A549 (cell line): Measurements from ENCODE around the gene MON1B. TPM values are rescaled to one million over a fixed set of nuclear protein-coding genes. Genes with fewer than 3 reads are reported as not detected.

Experiments
- ATAC-seq, 2 experiments: fragments of 200-7000 bp in 1 of 2; fragments of >200 bp in 1 of 2; cut with Nextera tagmentation in 1 of 2; cut with Tn5 transposase in 1 of 2; 3 replicates each; pipeline versions ENCODE4 v1.8.0 to v1.9.1; 2018 to 2020; ENCODE audit warnings: mild to moderate bottlenecking in 1 of 2, moderate library complexity in 1 of 2
- CTCF ChIA-PET: fragments of 300-600 bp; sonication (Branson Sonifier 250); formaldehyde crosslinking; extraction: SDS; loops from one replicate; lab custom pipeline; 2021; ENCODE audit warnings: antibody characterized with exemption, inconsistent platforms; lab: Yijun Ruan, JAX
- POLR2A ChIA-PET: fragments of 350-600 bp; formaldehyde crosslinking; extraction: SDS; loops from one replicate; lab custom pipeline; 2021; ENCODE audit warnings: antibody characterized with exemption, inconsistent platforms; lab: Yijun Ruan, JAX
- DNase-seq, 2 experiments: peaks; one replicate each; pipeline versions ENCODE4 v3.0.0 to v3.0.0-alpha.2; 2011 to 2016; ENCODE audit warnings: low read depth in 1 of 2, low spot score in 1 of 2
- FAIRE-seq: peaks from 2 replicates; lab custom pipeline; 2011; peaks lifted over from hg19 to GRCh38; lab: Jason Lieb, UNC
- H3K27ac ChIP-seq, 2 experiments: fragments of >200 bp; sonication (Bioruptor Twin); formaldehyde crosslinking; 3 replicates each; pipeline ENCODE4 v1.5.1; 2016 to 2017
- H3K4me1 ChIP-seq: fragments of >200 bp; sonication (Bioruptor Twin); formaldehyde crosslinking; 3 replicates; pipeline ENCODE4 v1.6.1; 2016
- H3K4me2 ChIP-seq: fragments of >200 bp; sonication (Bioruptor Twin); formaldehyde crosslinking; 3 replicates; pipeline ENCODE4 v1.6.1; 2016
- H3K4me3 ChIP-seq: fragments of >200 bp; sonication (Bioruptor Twin); formaldehyde crosslinking; 3 replicates; pipeline ENCODE4 v1.5.1; 2016
- H3K9me3 ChIP-seq: fragments of >200 bp; sonication (Bioruptor Twin); formaldehyde crosslinking; 3 replicates; pipeline ENCODE4 v1.6.1; 2016
- CBX8 ChIP-seq: fragments of 200-600 bp; sonication (generic); IDR thresholded peaks from 2 replicates; pipeline ENCODE4 v1.6.1; 2016
- CHD2 ChIP-seq: fragments of 150-350 bp; IDR thresholded peaks from 2 replicates; pipeline ENCODE4 v1.6.1; 2014; ENCODE audit warnings: low read length; ENCODE audit not compliant: partially characterized antibody
- CHD4 ChIP-seq: fragments of 200-600 bp; sonication (generic); IDR thresholded peaks from 2 replicates; pipeline ENCODE4 v1.6.1; 2016; ENCODE audit warnings: antibody characterized with exemption, mild to moderate bottlenecking, borderline replicate concordance
- E2F6 ChIP-seq: IDR thresholded peaks from 2 replicates; pipeline ENCODE4 v1.6.1; 2012; ENCODE audit warnings: low read depth, borderline replicate concordance
- EHMT2 ChIP-seq: fragments of 200-600 bp; sonication (generic); IDR thresholded peaks from 2 replicates; pipeline ENCODE4 v1.6.1; 2016; ENCODE audit warnings: antibody characterized with exemption, low read depth, mild to moderate bottlenecking, moderate library complexity
- ELK1 ChIP-seq: fragments of 150-350 bp; IDR thresholded peaks from 2 replicates; pipeline ENCODE4 v1.6.1; 2014; ENCODE audit warnings: low read depth, mild to moderate bottlenecking, low read length
- EP300 ChIP-seq, 2 experiments: fragments of >200 bp; sonication (Bioruptor Twin); formaldehyde crosslinking; IDR thresholded peaks; 2 replicates in 1 of 2; 3 replicates in 1 of 2; pipeline ENCODE4 v1.6.1; 2016 to 2017
- ESRRA ChIP-seq: fragments of 150-350 bp; IDR thresholded peaks from 2 replicates; pipeline ENCODE4 v1.6.1; 2014; ENCODE audit warnings: mild to moderate bottlenecking, low read length, borderline replicate concordance
- FOSB ChIP-seq: fragments of 250-450 bp; sonication (Bioruptor Pico); IDR thresholded peaks from 2 replicates; pipeline ENCODE4 v1.5.0; 2020; ENCODE audit warnings: mild to moderate bottlenecking, moderate library complexity
- FOSL2 ChIP-seq, 2 experiments: fragments of 450-650 bp in 1 of 2; fragments of >200 bp in 1 of 2; sonication (Bioruptor Twin) in 1 of 2; formaldehyde crosslinking; IDR thresholded peaks; 2 replicates each; pipeline versions ENCODE4 v1.5.0 to v1.6.1; 2016 to 2020; ENCODE audit warnings: mild to moderate bottlenecking in 1 of 2, moderate library complexity in 1 of 2
- FOXS1 ChIP-seq: fragments of 250-450 bp; sonication (Bioruptor Pico); IDR thresholded peaks from 2 replicates; pipeline ENCODE4 v1.5.0; 2020; ENCODE audit warnings: mild to moderate bottlenecking, moderate library complexity
- GATA3 ChIP-seq: IDR thresholded peaks from 2 replicates; pipeline ENCODE4 v1.6.1; 2012; ENCODE audit warnings: borderline replicate concordance
- HEYL ChIP-seq: fragments of 250-450 bp; sonication (Bioruptor Pico); IDR thresholded peaks from 2 replicates; pipeline ENCODE4 v1.8.0; 2021; ENCODE audit warnings: mild to moderate bottlenecking, moderate library complexity
- HOXB13 ChIP-seq: fragments of 250-450 bp; sonication (Bioruptor Pico); IDR thresholded peaks from 2 replicates; pipeline ENCODE4 v1.5.0; 2020; ENCODE audit warnings: low read depth, mild to moderate bottlenecking, moderate library complexity
- HOXB5 ChIP-seq: fragments of 250-450 bp; sonication (Bioruptor Pico); IDR thresholded peaks from 2 replicates; pipeline ENCODE4 v1.5.0; 2020; ENCODE audit warnings: mild to moderate bottlenecking, moderate library complexity
- JUNB ChIP-seq: fragments of >200 bp; sonication (Bioruptor Twin); formaldehyde crosslinking; IDR thresholded peaks from 2 replicates; pipeline ENCODE4 v1.6.1; 2016
- KDM5A ChIP-seq: fragments of 200-600 bp; sonication (generic); IDR thresholded peaks from 2 replicates; pipeline ENCODE4 v1.6.1; 2016; ENCODE audit warnings: antibody characterized with exemption, mild to moderate bottlenecking
- MAFK ChIP-seq: fragments of 450-650 bp; IDR thresholded peaks from 2 replicates; pipeline ENCODE4 v1.6.1; 2014; ENCODE audit not compliant: partially characterized antibody
- NFE2L2 ChIP-seq: fragments of 150-350 bp; conservative IDR thresholded peaks from 2 replicates; pipeline ENCODE4 v1.6.1; 2014; ENCODE audit warnings: low read length
- POLR2A ChIP-seq: IDR thresholded peaks from 2 replicates; pipeline ENCODE4 v1.6.1; 2012; ENCODE audit warnings: mild to moderate bottlenecking, low read length
- POLR2AphosphoS2 ChIP-seq: conservative IDR thresholded peaks from 2 replicates; pipeline ENCODE4 v1.6.1; 2012; ENCODE audit warnings: low read length, improper control_type of control experiment, inconsistent platforms
- RNF2 ChIP-seq: fragments of 200-600 bp; sonication (generic); IDR thresholded peaks from 2 replicates; pipeline ENCODE4 v1.6.1; 2016; ENCODE audit warnings: low read depth, mild to moderate bottlenecking, antibody characterized with exemption, moderate library complexity, borderline replicate concordance
- TFCP2L1 ChIP-seq: fragments of 250-450 bp; sonication (Bioruptor Pico); IDR thresholded peaks from 2 replicates; pipeline ENCODE4 v1.5.0; 2021; ENCODE audit warnings: mild to moderate bottlenecking
- TP53 ChIP-seq: fragments of 250-450 bp; sonication (Bioruptor Pico); IDR thresholded peaks from 2 replicates; pipeline ENCODE4 v1.5.0; 2021; ENCODE audit warnings: mild to moderate bottlenecking, moderate library complexity
- ZC3H11A ChIP-seq: fragments of 450-650 bp; IDR thresholded peaks from 2 replicates; pipeline ENCODE4 v1.6.1; 2014; ENCODE audit warnings: antibody characterized with exemption, mild to moderate bottlenecking
- ZFP36 ChIP-seq: fragments of 450-650 bp; IDR thresholded peaks from 2 replicates; pipeline ENCODE4 v1.6.1; 2014; ENCODE audit warnings: borderline replicate concordance; ENCODE audit not compliant: partially characterized antibody
- ZNF302 ChIP-seq: fragments of 250-450 bp; sonication (Bioruptor Pico); IDR thresholded peaks from 2 replicates; pipeline ENCODE4 v1.9.0; 2021; ENCODE audit warnings: inconsistent platforms, mild to moderate bottlenecking, moderate library complexity
- WGBS: methylation state at CpG from one replicate; pipeline ENCODE4 v1.1.6; 2017; ENCODE audit errors: missing lambda C conversion rate; 5-methylcytosine and 5-hydroxymethylcytosine counted together
- polyA plus RNA-seq, 4 experiments: library from polyadenylated mRNA; depleted of rRNA in 3 of 4; stranded (reverse); fragments of >200 nt; fragmentation: RNase III in 1 of 4; extraction: RNeasy Plus Mini Kit Qiagen cat#74134 plus additional on column Dnase treatment in 1 of 4; gene quantifications; 2 replicates in 3 of 4; 3 replicates in 1 of 4; pipeline ENCODE4 v1.2.3, GENCODE V29; 2011 to 2017

MON1B gene
- polyA plus RNA-seq, 2 of the 4 experiments (the other 2 are of a cell fraction), result 18.0 to 32.5 TPM

GRCh38 chr16:77246150-77246549 is 55.2 kb downstream of the MON1B start:
- Histone ChIP-seq H3K4me2 (no peak overlapping the region), H3K27ac (no peak overlapping the region), H3K4me3 (no peak overlapping the region), H3K4me1 (no peaks in the 10 kb centered on the region), H3K9me3 (no peaks in the 10 kb centered on the region)
- ChIA-PET POLR2A (no interaction called here), CTCF (interaction anchor here (0.8 to 2.6 kb wide), 2 partner anchors 9 to 338 kb away, joined by 3 to 16 read pairs; no protein-coding TSS in a partner anchor)
- FAIRE-seq, result no peak
- DNase-seq, result no peak
- WGBS, result 92% methylated on average over 2 of the region's 2 CpGs
- TF ChIP-seq ZNF302 (CRISPR knock-in tag), result no peak
- TF ChIP-seq KDM5A, result no peak
- TF ChIP-seq EHMT2, result no peak
- TF ChIP-seq ZFP36, result no peak
- no peak for TF ChIP-seq CBX8
- TF ChIP-seq CHD4, result no peak
- no peak for TF ChIP-seq TP53 (CRISPR knock-in tag)
- TF ChIP-seq HOXB13 (CRISPR knock-in tag), result no peak
- no peak for TF ChIP-seq HOXB5 (CRISPR knock-in tag)
- TF ChIP-seq FOSB, result no peak
- TF ChIP-seq E2F6, result no peak
- no peak for TF ChIP-seq FOXS1 (CRISPR knock-in tag)
- no peak for TF ChIP-seq POLR2A
- TF ChIP-seq ELK1, result no peak
- TF ChIP-seq FOSL2 (IDR thresholded peaks at IDR 0.05), result no peak
- no peak for TF ChIP-seq FOSL2 (CRISPR knock-in tag; IDR thresholded peaks at IDR 0.05)
- no peak for TF ChIP-seq CHD2
- no peak for ATAC-seq

GRCh38 chr16:77250400-77250799 is 59.4 kb downstream of the MON1B start:
- no peak for ATAC-seq
- TF ChIP-seq KDM5A (no peak), EP300 (IDR thresholded peaks at IDR 0.05) (no peak), POLR2AphosphoS2 (no peak), HEYL (CRISPR knock-in tag) (no peak), JUNB (no peak), NFE2L2 (no peak), MAFK (no peak), ESRRA (no peak), RNF2 (no peak), GATA3 (no peak), CBX8 (no peak), ZC3H11A (no peak), TFCP2L1 (no peak)
- no peak for DNase-seq
- FAIRE-seq, result no peak
- Histone ChIP-seq H3K27ac (no peak overlapping the region), H3K9me3 (no peaks in the 10 kb centered on the region), H3K4me2 (no peak overlapping the region), H3K4me3 (no peak overlapping the region), H3K4me1 (no peaks in the 10 kb centered on the region)
- ChIA-PET CTCF (interaction anchor here (1.3 to 2.7 kb wide), 3 partner anchors 14 to 410 kb away, joined by 3 to 14 read pairs (median 11); no protein-coding TSS in a partner anchor), POLR2A (no interaction called here)
- WGBS, result 69% methylated on average over 4 of the region's 4 CpGs

Other genes with a start within 250 kb of the MON1B start
- 0.45 and 1.4 TPM in 2 replicates for gene SYCE1L, start 8.2 kb downstream of the MON1B start, polyA plus RNA-seq (2011; rRNA removed)
- 5.2 to 8.0 TPM (median 6.6 TPM) in 3 replicates for gene SYCE1L, start 8.2 kb downstream of the MON1B start, polyA plus RNA-seq (2017; fragmentation: RNase III; extraction: RNeasy Plus Mini Kit Qiagen cat#74134 plus additional on column Dnase treatment)
- 0.03 and 0.07 TPM in 2 replicates for gene ADAMTS18, start 243.8 kb downstream of the MON1B start, polyA plus RNA-seq (2011; rRNA removed)
- 0.01 to 0.03 TPM in 2 of 3 replicates, not detected in the other for gene ADAMTS18, start 243.8 kb downstream of the MON1B start, polyA plus RNA-seq (2017; fragmentation: RNase III; extraction: RNeasy Plus Mini Kit Qiagen cat#74134 plus additional on column Dnase treatment)